ENCODE measurements around the gene SHB. TPM values are rescaled to one million over a fixed set of nuclear protein-coding genes. Genes with fewer than 3 reads are reported as not detected.

SHB gene
- total and polyA plus RNA-seq, 2 of the 13 experiments (the other 11 are each of a cell fraction or from before 2014, with no cell fraction given): 19.4 to 20.7 TPM

DNA sequence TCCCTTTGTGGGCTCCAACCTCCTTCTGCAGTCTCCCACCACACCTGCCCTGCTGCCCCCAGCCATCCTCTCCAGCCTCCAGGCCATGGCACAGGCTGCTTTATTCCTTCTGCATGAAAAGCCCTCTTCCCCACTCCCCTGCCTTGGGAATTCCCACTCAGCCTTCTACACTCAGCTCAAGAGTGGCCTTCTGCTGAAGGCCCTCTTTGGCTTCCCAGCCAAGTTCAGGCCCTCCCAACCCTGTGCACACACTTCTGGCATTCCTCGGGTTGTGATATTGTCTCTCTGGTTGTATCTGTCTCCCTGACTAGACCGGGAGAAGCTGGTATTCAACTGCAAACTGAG is 5.7 kb downstream of the SHB start:
- intact Hi-C loops (cut with micrococcal nuclease; ENCODE audit: unreplicated experiment) (loop anchor here (1.0 to 5.0 kb wide), 3 partner anchors 16 to 151 kb away; no protein-coding TSS in a partner anchor), in situ Hi-C loops (cut with HindIII; ENCODE audit: extremely low pct_ligation_motif_present, low pct_unique_long_range_greater_than_20kb) (no loop called here)
- CTCF ChIA-PET (ENCODE audit: low intra/inter-chr PET ratio, low total read pairs): no interaction called here
- H3K4me1 ChIP-seq (ENCODE audit: insufficient read depth, low read length): peaks cover 80% of the 10 kb centered on the region
- peak overlapping the region; percentile 91 for H3K4me2 ChIP-seq (ENCODE audit: low read depth, low read length)
- H2AFZ ChIP-seq (ENCODE audit: low read length): no peak overlapping the region
- H3K79me2 ChIP-seq (ENCODE audit: insufficient read depth, low read length): peaks cover 99% of the 10 kb centered on the region
- peaks cover 4 to 34% of the 10 kb centered on the region in 2 experiments for H3K36me3 ChIP-seq (replicated peaks in 1 of 2; ENCODE audit: control insufficient read depth in 1 of 2, insufficient read depth in 2 of 2, low read length in 2 of 2)
- peak overlapping the region; percentile 82 to 96 (median 95) for H3K4me3 ChIP-seq (replicated peaks in 1 of 3; ENCODE audit: insufficient read depth in 1 of 3, low read depth in 2 of 3, low read length in 3 of 3)
- peak overlapping the region; percentile 95 for H3K9ac ChIP-seq (ENCODE audit: insufficient read depth, low read depth, low read length)
- peaks cover 33% of the 10 kb centered on the region for H4K20me1 ChIP-seq (ENCODE audit: insufficient read depth, low read length)
- 6% methylated on average over 2 of the region's 2 CpGs for WGBS (ENCODE audit: low lambda C conversion rate)
- peak overlapping the region; percentile 83 for H3K27ac ChIP-seq (ENCODE audit: extremely low read length, insufficient read depth, low read length)
- no peaks in the 10 kb centered on the region; a peak in 1 of 5 replicates for H3K27me3 ChIP-seq (ENCODE audit: control insufficient read depth in 1 of 2, insufficient read depth in 2 of 2, low read length in 2 of 2)
- POLR2A ChIA-PET: interaction anchor here (0.7 to 3.4 kb wide), 9 partner anchors 10 to 155 kb away, joined by 3 to 26 read pairs (median 4); no protein-coding TSS in a partner anchor
- H3K9me3 ChIP-seq (ENCODE audit: low read length): no peaks in the 10 kb centered on the region
- DNase-seq (ENCODE audit: low spot score) (no peak), FAIRE-seq (no peak), ATAC-seq (peak; percentile 19)
- BruUV-seq (replicated peaks): no TSS peak
- TF ChIP-seq ELF1 (CRISPR knock-in tag; IDR thresholded peaks at IDR 0.05): no peak
- no peak for TF ChIP-seq NR3C1 (CRISPR knock-in tag; IDR thresholded peaks at IDR 0.05)
- no peak for TF ChIP-seq CENPT (CRISPR knock-in tag; IDR thresholded peaks at IDR 0.05; ENCODE audit: low read depth)
- peak; percentile 11; the same call in 1 of the 2 replicates for TF ChIP-seq SIX4 (CRISPR knock-in tag; IDR thresholded peaks at IDR 0.05)
- no peak for TF ChIP-seq FOXO1 (CRISPR knock-in tag; IDR thresholded peaks at IDR 0.05)
- TF ChIP-seq MED1 (CRISPR knock-in tag; IDR thresholded peaks at IDR 0.05): no peak; the same call in 1 of the 2 replicates
- TF ChIP-seq ZNF205 (CRISPR knock-in tag; IDR thresholded peaks at IDR 0.05): 0 out of 2 replicates have a peak, but pooled peaks have one; percentile 0
- no peak for TF ChIP-seq AHR (CRISPR knock-in tag; IDR thresholded peaks at IDR 0.05)
- TF ChIP-seq CREM (IDR thresholded peaks at IDR 0.05): no peak
- no peak for TF ChIP-seq CREM (CRISPR knock-in tag; IDR thresholded peaks at IDR 0.05)
- TF ChIP-seq, protein P1, sequence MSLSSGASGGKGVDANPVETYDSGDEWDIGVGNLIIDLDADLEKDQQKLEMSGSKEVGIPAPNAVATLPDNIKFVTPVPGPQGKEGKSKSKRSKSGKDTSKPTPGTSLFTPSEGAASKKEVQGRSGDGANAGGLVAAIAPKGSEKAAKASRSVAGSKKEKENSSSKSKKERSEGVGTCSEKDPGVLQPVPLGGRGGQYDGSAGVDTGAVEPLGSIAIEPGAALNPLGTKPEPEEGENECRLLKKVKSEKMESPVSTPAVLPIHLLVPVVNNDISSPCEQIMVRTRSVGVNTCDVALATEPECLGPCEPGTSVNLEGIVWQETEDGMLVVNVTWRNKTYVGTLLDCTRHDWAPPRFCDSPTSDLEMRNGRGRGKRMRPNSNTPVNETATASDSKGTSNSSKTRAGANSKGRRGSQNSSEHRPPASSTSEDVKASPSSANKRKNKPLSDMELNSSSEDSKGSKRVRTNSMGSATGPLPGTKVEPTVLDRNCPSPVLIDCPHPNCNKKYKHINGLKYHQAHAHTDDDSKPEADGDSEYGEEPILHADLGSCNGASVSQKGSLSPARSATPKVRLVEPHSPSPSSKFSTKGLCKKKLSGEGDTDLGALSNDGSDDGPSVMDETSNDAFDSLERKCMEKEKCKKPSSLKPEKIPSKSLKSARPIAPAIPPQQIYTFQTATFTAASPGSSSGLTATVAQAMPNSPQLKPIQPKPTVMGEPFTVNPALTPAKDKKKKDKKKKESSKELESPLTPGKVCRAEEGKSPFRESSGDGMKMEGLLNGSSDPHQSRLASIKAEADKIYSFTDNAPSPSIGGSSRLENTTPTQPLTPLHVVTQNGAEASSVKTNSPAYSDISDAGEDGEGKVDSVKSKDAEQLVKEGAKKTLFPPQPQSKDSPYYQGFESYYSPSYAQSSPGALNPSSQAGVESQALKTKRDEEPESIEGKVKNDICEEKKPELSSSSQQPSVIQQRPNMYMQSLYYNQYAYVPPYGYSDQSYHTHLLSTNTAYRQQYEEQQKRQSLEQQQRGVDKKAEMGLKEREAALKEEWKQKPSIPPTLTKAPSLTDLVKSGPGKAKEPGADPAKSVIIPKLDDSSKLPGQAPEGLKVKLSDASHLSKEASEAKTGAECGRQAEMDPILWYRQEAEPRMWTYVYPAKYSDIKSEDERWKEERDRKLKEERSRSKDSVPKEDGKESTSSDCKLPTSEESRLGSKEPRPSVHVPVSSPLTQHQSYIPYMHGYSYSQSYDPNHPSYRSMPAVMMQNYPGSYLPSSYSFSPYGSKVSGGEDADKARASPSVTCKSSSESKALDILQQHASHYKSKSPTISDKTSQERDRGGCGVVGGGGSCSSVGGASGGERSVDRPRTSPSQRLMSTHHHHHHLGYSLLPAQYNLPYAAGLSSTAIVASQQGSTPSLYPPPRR (CRISPR knock-in tag; IDR thresholded peaks at IDR 0.05; ENCODE audit: borderline replicate concordance): peak; percentile 7; the same call in 1 of the 2 replicates
- TF ChIP-seq, protein P2, sequence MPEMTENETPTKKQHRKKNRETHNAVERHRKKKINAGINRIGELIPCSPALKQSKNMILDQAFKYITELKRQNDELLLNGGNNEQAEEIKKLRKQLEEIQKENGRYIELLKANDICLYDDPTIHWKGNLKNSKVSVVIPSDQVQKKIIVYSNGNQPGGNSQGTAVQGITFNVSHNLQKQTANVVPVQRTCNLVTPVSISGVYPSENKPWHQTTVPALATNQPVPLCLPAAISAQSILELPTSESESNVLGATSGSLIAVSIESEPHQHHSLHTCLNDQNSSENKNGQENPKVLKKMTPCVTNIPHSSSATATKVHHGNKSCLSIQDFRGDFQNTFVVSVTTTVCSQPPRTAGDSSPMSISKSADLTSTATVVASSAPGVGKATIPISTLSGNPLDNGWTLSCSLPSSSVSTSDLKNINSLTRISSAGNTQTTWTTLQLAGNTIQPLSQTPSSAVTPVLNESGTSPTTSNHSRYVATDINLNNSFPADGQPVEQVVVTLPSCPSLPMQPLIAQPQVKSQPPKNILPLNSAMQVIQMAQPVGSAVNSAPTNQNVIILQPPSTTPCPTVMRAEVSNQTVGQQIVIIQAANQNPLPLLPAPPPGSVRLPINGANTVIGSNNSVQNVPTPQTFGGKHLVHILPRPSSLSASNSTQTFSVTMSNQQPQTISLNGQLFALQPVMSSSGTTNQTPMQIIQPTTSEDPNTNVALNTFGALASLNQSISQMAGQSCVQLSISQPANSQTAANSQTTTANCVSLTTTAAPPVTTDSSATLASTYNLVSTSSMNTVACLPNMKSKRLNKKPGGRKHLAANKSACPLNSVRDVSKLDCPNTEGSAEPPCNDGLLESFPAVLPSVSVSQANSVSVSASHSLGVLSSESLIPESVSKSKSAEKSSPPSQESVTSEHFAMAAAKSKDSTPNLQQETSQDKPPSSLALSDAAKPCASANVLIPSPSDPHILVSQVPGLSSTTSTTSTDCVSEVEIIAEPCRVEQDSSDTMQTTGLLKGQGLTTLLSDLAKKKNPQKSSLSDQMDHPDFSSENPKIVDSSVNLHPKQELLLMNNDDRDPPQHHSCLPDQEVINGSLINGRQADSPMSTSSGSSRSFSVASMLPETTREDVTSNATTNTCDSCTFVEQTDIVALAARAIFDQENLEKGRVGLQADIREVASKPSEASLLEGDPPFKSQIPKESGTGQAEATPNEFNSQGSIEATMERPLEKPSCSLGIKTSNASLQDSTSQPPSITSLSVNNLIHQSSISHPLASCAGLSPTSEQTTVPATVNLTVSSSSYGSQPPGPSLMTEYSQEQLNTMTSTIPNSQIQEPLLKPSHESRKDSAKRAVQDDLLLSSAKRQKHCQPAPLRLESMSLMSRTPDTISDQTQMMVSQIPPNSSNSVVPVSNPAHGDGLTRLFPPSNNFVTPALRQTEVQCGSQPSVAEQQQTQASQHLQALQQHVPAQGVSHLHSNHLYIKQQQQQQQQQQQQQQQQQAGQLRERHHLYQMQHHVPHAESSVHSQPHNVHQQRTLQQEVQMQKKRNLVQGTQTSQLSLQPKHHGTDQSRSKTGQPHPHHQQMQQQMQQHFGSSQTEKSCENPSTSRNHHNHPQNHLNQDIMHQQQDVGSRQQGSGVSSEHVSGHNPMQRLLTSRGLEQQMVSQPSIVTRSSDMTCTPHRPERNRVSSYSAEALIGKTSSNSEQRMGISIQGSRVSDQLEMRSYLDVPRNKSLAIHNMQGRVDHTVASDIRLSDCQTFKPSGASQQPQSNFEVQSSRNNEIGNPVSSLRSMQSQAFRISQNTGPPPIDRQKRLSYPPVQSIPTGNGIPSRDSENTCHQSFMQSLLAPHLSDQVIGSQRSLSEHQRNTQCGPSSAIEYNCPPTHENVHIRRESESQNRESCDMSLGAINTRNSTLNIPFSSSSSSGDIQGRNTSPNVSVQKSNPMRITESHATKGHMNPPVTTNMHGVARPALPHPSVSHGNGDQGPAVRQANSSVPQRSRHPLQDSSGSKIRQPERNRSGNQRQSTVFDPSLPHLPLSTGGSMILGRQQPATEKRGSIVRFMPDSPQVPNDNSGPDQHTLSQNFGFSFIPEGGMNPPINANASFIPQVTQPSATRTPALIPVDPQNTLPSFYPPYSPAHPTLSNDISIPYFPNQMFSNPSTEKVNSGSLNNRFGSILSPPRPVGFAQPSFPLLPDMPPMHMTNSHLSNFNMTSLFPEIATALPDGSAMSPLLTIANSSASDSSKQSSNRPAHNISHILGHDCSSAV (CRISPR knock-in tag; IDR thresholded peaks at IDR 0.05; ENCODE audit: borderline replicate concordance): no peak
- TF ChIP-seq PPARG (CRISPR knock-in tag; conservative IDR thresholded peaks at IDR 0.05): 0 out of 2 replicates have a peak, but pooled peaks have one; percentile 0
- no peak for TF ChIP-seq ZNF615 (CRISPR knock-in tag; IDR thresholded peaks at IDR 0.05; ENCODE audit: borderline replicate concordance)

Data from HepG2 (cell line).